Cardiac muscle cell (in vitro differentiated cells and primary cell): ENCODE results near the gene KRTAP10-8. TPM values are rescaled to one million over a fixed set of nuclear protein-coding genes. Genes with fewer than 3 reads are reported as not detected.
"Not testable (repeated sequence)": the region's sequence is repeated elsewhere in the genome, so short reads cannot be mapped to it uniquely, and the experiment has no call there.

ENCODE experiments used
- DNase-seq, 2 donors: peaks; one replicate each; pipeline versions ENCODE4 v3.0.0 to v3.0.0-alpha.2; 2010 to 2017; ENCODE audit warnings: low read depth in 1 of 2, low spot score in 1 of 2
- H3K27ac ChIP-seq: fragments of 200-600 bp; sonication (generic); 2 replicates; pipeline ENCODE4 v1.5.1; 2016
- H3K27me3 ChIP-seq: fragments of 200-600 bp; sonication (generic); 2 replicates; pipeline ENCODE4 v1.6.0; 2016; ENCODE audit warnings: control low read depth
- H3K36me3 ChIP-seq: fragments of 200-600 bp; sonication (generic); 2 replicates; pipeline ENCODE4 v1.5.1; 2016; ENCODE audit warnings: control low read depth
- H3K4me1 ChIP-seq: fragments of 200-600 bp; sonication (generic); 2 replicates; pipeline ENCODE4 v1.8.1; 2017; ENCODE audit warnings: low read depth, mild to moderate bottlenecking, mixed run types
- H3K4me3 ChIP-seq: fragments of 200-600 bp; sonication (generic); 2 replicates; pipeline ENCODE4 v1.5.1; 2016; ENCODE audit warnings: mild to moderate bottlenecking
- H3K9me3 ChIP-seq: fragments of 200-600 bp; sonication (generic); 2 replicates; pipeline ENCODE4 v1.5.1; 2017; ENCODE audit warnings: low read depth, mild to moderate bottlenecking, control low read depth
- polyA plus RNA-seq: library from polyadenylated mRNA; unstranded; fragments of >200 nt; fragmentation: Nextera tagmentation; extraction: Ambion mirVana; gene quantifications from 2 replicates; pipeline ENCODE4 v1.2.1, GENCODE V29; 2016
- total RNA-seq: library from RNA; depleted of rRNA; stranded (reverse); fragments of >200 nt; gene quantifications from 2 replicates; pipeline ENCODE4 v1.2.3, GENCODE V29; 2016
- TF ChIP-seq, protein P1 (sequence below): IDR thresholded peaks from 2 replicates; pipeline ENCODE4 v1.5.1; 2012; ENCODE audit warnings: low read depth, mild to moderate bottlenecking, low read length

Gene KRTAP10-8
- total and polyA plus RNA-seq, 2 experiments from 2014 or later: not detected

DNA sequence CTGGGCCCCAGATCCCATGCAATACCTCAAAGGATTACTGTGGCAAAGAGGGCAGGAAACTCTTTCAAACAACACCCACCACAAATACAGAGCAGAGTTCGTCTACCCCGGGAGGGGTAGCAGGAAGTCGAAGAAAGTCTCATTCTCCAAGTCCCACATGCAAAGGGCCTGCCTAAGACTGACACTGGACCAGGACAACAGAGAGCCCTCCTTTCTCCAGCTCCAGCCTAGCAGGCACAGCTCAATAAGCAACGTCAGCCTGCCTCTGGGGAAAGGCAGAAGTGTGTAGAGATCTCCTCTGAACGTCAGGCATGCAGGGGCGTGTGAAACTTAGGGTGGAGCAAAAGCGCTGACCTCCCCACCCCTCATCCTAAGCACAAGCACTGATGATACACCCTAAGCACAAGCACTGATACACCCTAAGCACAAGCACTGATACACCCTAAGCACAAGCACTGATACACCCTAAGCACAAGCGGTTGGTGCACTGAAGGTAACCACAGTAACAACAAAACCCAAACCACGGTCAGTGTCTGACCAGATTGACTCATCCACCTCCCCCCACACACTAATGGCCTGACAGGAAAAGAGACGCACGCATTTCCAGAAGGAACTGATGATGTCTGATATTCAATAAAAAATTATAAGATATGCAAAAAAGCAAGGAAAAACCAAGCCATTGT, 47.2 kb downstream of the KRTAP10-8 start:
- Histone ChIP-seq H3K27ac (no peak overlapping the region), H3K4me1 (no peaks in the 10 kb centered on the region), H3K4me3 (no peak overlapping the region), H3K9me3 (no peaks in the 10 kb centered on the region), H3K36me3 (no peaks in the 10 kb centered on the region), H3K27me3 (no peaks in the 10 kb centered on the region)
- TF ChIP-seq, protein P1, sequence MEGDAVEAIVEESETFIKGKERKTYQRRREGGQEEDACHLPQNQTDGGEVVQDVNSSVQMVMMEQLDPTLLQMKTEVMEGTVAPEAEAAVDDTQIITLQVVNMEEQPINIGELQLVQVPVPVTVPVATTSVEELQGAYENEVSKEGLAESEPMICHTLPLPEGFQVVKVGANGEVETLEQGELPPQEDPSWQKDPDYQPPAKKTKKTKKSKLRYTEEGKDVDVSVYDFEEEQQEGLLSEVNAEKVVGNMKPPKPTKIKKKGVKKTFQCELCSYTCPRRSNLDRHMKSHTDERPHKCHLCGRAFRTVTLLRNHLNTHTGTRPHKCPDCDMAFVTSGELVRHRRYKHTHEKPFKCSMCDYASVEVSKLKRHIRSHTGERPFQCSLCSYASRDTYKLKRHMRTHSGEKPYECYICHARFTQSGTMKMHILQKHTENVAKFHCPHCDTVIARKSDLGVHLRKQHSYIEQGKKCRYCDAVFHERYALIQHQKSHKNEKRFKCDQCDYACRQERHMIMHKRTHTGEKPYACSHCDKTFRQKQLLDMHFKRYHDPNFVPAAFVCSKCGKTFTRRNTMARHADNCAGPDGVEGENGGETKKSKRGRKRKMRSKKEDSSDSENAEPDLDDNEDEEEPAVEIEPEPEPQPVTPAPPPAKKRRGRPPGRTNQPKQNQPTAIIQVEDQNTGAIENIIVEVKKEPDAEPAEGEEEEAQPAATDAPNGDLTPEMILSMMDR: no peak
- DNase-seq: no peak

DNA sequence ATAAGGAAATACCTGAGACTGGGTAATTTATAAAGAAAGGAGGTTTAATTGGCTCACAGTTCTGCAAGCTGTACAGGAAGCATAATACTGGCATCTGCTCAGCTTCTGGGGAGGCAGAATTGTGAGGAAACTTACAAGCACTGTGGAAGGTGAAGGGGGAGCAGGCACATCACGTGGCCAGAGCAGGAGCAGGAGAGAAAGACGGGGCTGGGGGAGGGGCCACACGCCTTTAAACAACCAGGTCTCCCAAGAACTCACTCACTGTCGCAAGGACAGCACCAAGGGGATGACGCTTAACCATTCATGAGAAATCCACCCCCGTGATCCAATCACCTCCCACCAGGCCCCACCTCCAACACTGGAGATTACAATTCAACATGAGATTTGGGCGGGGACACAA, 49.7 kb downstream of the KRTAP10-8 start:
- H3K27ac ChIP-seq, H3K4me3 ChIP-seq, H3K4me1 ChIP-seq, H3K27me3 ChIP-seq, H3K36me3 ChIP-seq, H3K9me3 ChIP-seq, DNase-seq: not testable (repeated sequence)

Other genes starting within 250 kb of the KRTAP10-8 start
- gene LRRC3, start 156.6 kb upstream of the KRTAP10-8 start, total RNA-seq: 5.9 and 9.5 TPM in 2 replicates
- gene LRRC3, start 156.6 kb upstream of the KRTAP10-8 start, polyA plus RNA-seq: 3.3 and 4.1 TPM in 2 replicates
- gene KRTAP10-1, start 71.9 kb upstream of the KRTAP10-8 start, total RNA-seq: not detected in 2 replicates
- gene KRTAP10-1, start 71.9 kb upstream of the KRTAP10-8 start, polyA plus RNA-seq: 0.56 TPM in 1 of 2 replicates, not detected in the other
- not detected in 2 replicates for gene KRTAP10-2, start 60.6 kb upstream of the KRTAP10-8 start, total RNA-seq
- 0.55 TPM in 1 of 2 replicates, not detected in the other for gene KRTAP10-2, start 60.6 kb upstream of the KRTAP10-8 start, polyA plus RNA-seq
- gene KRTAP10-3, start 53.3 kb upstream of the KRTAP10-8 start, total RNA-seq: not detected in 2 replicates
- not detected in 2 replicates for gene KRTAP10-3, start 53.3 kb upstream of the KRTAP10-8 start, polyA plus RNA-seq
- gene KRTAP10-4, start 38.4 kb upstream of the KRTAP10-8 start, total RNA-seq: not detected in 2 replicates
- 0.16 TPM in 1 of 2 replicates, not detected in the other for gene KRTAP10-4, start 38.4 kb upstream of the KRTAP10-8 start, polyA plus RNA-seq
- not detected in 2 replicates for gene KRTAP10-5, start 31.5 kb upstream of the KRTAP10-8 start, total RNA-seq
- not detected in 2 replicates for gene KRTAP10-5, start 31.5 kb upstream of the KRTAP10-8 start, polyA plus RNA-seq
- gene KRTAP10-6, start 19.6 kb upstream of the KRTAP10-8 start, total RNA-seq: not detected in 2 replicates
- 0.29 TPM in 1 of 2 replicates, not detected in the other for gene KRTAP10-6, start 19.6 kb upstream of the KRTAP10-8 start, polyA plus RNA-seq
- gene KRTAP10-7, start 11.5 kb upstream of the KRTAP10-8 start, total RNA-seq: not detected in 2 replicates
- not detected in 2 replicates for gene KRTAP10-7, start 11.5 kb upstream of the KRTAP10-8 start, polyA plus RNA-seq
- gene KRTAP10-9, start 15.0 kb downstream of the KRTAP10-8 start, total RNA-seq: not detected in 2 replicates
- gene KRTAP10-9, start 15.0 kb downstream of the KRTAP10-8 start, polyA plus RNA-seq: not detected in 2 replicates
- not detected in 2 replicates for gene KRTAP10-10, start 25.3 kb downstream of the KRTAP10-8 start, total RNA-seq
- not detected in 2 replicates for gene KRTAP10-10, start 25.3 kb downstream of the KRTAP10-8 start, polyA plus RNA-seq
- not detected in 2 replicates for gene KRTAP10-11, start 34.3 kb downstream of the KRTAP10-8 start, total RNA-seq
- not detected in 2 replicates for gene KRTAP10-11, start 34.3 kb downstream of the KRTAP10-8 start, polyA plus RNA-seq
- gene KRTAP12-4, start 42.6 kb downstream of the KRTAP10-8 start, total RNA-seq: not detected in 2 replicates
- not detected in 2 replicates for gene KRTAP12-4, start 42.6 kb downstream of the KRTAP10-8 start, polyA plus RNA-seq
- not detected in 2 replicates for gene KRTAP12-3, start 45.9 kb downstream of the KRTAP10-8 start, total RNA-seq
- not detected in 2 replicates for gene KRTAP12-3, start 45.9 kb downstream of the KRTAP10-8 start, polyA plus RNA-seq
- gene KRTAP12-2, start 54.8 kb downstream of the KRTAP10-8 start, total RNA-seq: not detected in 2 replicates
- not detected in 2 replicates for gene KRTAP12-2, start 54.8 kb downstream of the KRTAP10-8 start, polyA plus RNA-seq
- not detected in 2 replicates for gene KRTAP12-1, start 70.1 kb downstream of the KRTAP10-8 start, total RNA-seq
- not detected in 2 replicates for gene KRTAP12-1, start 70.1 kb downstream of the KRTAP10-8 start, polyA plus RNA-seq
- not detected in 2 replicates for gene KRTAP10-12, start 85.1 kb downstream of the KRTAP10-8 start, total RNA-seq
- gene KRTAP10-12, start 85.1 kb downstream of the KRTAP10-8 start, polyA plus RNA-seq: not detected in 2 replicates
- gene TSPEAR, start 99.5 kb downstream of the KRTAP10-8 start, total RNA-seq: 2.8 and 3.2 TPM in 2 replicates
- gene TSPEAR, start 99.5 kb downstream of the KRTAP10-8 start, polyA plus RNA-seq: 3.4 and 5.3 TPM in 2 replicates
- gene UBE2G2, start 189.7 kb downstream of the KRTAP10-8 start, total RNA-seq: 47.8 and 79.4 TPM in 2 replicates
- gene UBE2G2, start 189.7 kb downstream of the KRTAP10-8 start, polyA plus RNA-seq: 78.7 and 86.4 TPM in 2 replicates
- gene SUMO3, start 206.0 kb downstream of the KRTAP10-8 start, total RNA-seq: 63.0 and 89.8 TPM in 2 replicates
- 95.9 and 121 TPM in 2 replicates for gene SUMO3, start 206.0 kb downstream of the KRTAP10-8 start, polyA plus RNA-seq